IgD-negative memory B cell (primary cell): ENCODE measurements around the gene RNF31. TPM values are rescaled to one million over a fixed set of nuclear protein-coding genes. Genes with fewer than 3 reads are reported as not detected.
"Not testable (repeated sequence)": the region's sequence is repeated elsewhere in the genome, so short reads cannot be mapped to it uniquely, and the experiment has no call there.

Experiments used
- H3K27ac Mint-ChIP-seq, 3 donors: one replicate each; pipeline ENCODE4 v1.8.0; 2020 to 2022; ENCODE audit warnings: mild to moderate bottlenecking in 3 of 3, mixed read lengths in 3 of 3, moderate library complexity in 1 of 3
- H3K27me3 Mint-ChIP-seq: one replicate; pipeline ENCODE4 v1.8.0; 2021; ENCODE audit warnings: mixed read lengths
- H3K36me3 Mint-ChIP-seq: one replicate; pipeline ENCODE4 v1.8.0; 2020; ENCODE audit warnings: mild to moderate bottlenecking, mixed read lengths
- H3K4me1 Mint-ChIP-seq, 3 donors: one replicate each; pipeline ENCODE4 v1.8.0; 2020 to 2022; ENCODE audit warnings: mixed read lengths in 3 of 3, mild to moderate bottlenecking in 1 of 3
- H3K4me3 Mint-ChIP-seq, 4 donors: one replicate each; pipeline ENCODE4 v1.8.0; 2020 to 2022; ENCODE audit warnings: mild to moderate bottlenecking in 4 of 4, mixed read lengths in 4 of 4, moderate library complexity in 3 of 4
- H3K9me3 Mint-ChIP-seq, 3 donors: one replicate each; pipeline ENCODE4 v1.8.0; 2020 to 2021; ENCODE audit warnings: mixed read lengths in 3 of 3, mild to moderate bottlenecking in 1 of 3
- polyA plus RNA-seq: library from polyadenylated mRNA; unstranded; fragments of 300-500 nt; fragmentation: Illumina TruSeq; gene quantifications from one replicate; pipeline ENCODE4 v1.2.3, GENCODE V29; 2021

The RNF31 gene
- polyA plus RNA-seq, 1 donor from 2014 or later = 54.3 TPM

DNA sequence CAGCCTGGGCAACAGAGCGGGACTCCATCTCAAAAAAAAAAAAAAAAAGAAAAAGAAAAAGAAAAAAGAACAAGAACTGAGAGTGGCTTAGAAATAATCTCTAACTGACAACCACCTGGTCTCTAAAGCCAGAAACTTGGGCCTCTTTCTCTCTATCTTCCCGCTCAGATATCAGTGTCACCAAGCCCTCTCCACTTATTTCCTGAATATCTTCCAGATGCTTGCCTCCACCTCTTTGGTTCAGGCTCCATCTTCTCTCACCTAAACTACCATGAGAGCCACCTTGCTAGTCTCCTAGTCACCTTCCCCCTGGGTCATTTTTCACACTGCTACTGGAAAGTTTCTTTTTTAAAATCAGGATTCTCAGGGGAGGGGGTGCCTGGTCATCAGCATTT is 49.8 kb downstream of the RNF31 start:
- Mint-ChIP-seq H3K27me3 (no peaks in the 10 kb centered on the region), H3K36me3 (peaks cover under 1% of the 10 kb centered on the region), H3K4me1 (peaks cover 30 to 31% (median 31%) of the 10 kb centered on the region in 3 donors), H3K4me3 (peak overlapping the region in 3 of 4 donors; percentile 93 to 97 (median 97)), H3K27ac (peak overlapping the region; percentile 94 to 99 (median 99)), H3K9me3 (peaks cover 0 to 1% (median 0%) of the 10 kb centered on the region in 3 donors)

DNA sequence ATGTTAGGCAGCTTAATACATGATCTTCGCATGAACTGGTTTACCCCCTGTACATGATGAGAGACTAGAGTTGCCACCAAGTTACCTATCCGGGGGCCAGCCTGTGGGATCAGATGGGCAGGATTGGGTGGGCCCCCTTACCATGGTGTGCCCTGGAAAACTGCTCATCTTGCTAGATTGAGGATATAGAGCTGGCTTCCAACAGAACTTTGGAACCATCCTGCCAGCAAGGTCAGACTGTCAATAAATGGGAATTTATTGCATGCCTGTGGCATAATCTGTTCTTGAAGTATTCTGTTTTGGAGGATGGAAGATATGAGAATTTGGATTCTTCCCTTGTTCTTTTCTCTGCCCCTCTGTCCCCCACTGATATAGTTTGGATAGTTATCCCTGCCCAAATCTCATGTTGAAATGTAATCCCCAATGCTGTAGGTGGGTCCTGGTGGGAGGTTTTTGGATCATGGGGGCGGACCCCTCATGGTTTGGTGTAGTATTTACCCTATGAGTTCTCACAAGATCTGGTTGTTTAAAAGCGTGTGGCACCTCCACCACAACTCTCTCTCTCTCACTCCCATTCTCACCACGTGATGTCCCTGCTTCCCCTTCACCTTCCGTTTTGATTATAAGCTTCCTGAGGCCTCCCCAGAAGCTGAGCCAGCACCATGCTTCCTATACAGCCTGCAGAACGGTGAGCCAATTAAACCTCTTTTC is 51.7 kb downstream of the RNF31 start:
- Mint-ChIP-seq H3K4me3 (peak overlapping the region in 2 of 4 donors; percentile 20 to 97), H3K27ac (peak overlapping the region; percentile 63 to 84 (median 63)), H3K9me3 (peaks cover 0 to 5% (median 2%) of the 10 kb centered on the region in 3 donors), H3K27me3 (no peaks in the 10 kb centered on the region), H3K4me1 (peaks cover 27 to 30% (median 28%) of the 10 kb centered on the region in 3 donors), H3K36me3 (peaks cover 2% of the 10 kb centered on the region)

DNA sequence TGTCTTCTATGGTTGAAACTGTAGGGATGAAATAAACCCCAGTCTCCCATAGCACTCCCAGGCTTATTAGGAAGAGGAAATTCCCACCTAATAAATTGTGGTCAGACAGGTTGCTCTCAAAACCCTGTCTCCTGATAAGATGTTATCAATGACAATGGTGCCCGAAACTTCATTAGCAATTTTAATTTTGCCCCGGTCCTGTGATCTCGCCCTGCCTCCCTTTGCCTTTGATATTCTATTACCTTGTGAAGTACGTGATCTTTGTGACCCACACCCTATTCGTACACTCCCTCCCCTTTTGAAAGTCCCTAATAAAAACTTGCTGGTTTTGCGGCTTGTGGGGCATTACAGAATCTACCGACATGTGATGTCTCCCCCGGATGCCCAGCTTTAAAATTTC is 55.2 kb downstream of the RNF31 start:
- H3K27me3 Mint-ChIP-seq, H3K9me3 Mint-ChIP-seq, H3K36me3 Mint-ChIP-seq, H3K27ac Mint-ChIP-seq: not testable (repeated sequence)
- peaks cover 14 to 34% (median 26%) of the 10 kb centered on the region in 3 donors for H3K4me1 Mint-ChIP-seq
- peak overlapping the region in 1 of 4 donors; percentile 49 for H3K4me3 Mint-ChIP-seq

DNA sequence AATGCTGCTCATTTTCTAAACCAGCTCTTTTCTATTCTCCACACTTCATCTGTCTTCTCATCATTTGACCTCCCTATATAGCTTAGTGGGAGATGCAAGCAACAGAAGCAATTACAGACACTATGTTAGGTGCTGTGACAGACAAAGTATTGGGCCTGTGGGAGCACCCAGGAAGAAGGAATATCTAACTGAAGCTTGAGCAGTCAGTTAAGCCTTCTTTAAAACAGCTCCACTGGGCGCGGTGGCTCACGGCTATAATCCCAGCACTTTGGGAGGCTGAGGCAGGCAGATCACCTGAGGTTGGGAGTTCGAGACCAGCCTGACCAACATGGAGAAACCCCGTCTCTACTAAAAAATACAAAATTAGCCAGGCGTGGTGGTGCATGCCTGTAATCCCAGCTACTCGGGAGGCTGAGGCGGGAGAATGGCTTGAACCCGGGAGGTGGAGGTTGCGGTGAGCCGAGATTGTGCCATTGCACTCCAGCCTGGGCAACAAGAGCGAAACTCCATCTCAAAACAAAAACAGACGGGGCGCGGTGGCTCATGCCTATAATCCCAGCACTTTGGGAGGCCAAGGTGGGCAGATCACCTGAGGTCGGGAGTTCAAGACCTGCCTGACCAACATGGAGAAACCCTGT is 56.1 kb downstream of the RNF31 start:
- H3K9me3 Mint-ChIP-seq, H3K27ac Mint-ChIP-seq, H3K36me3 Mint-ChIP-seq, H3K27me3 Mint-ChIP-seq: not testable (repeated sequence)
- Mint-ChIP-seq H3K4me1 (peaks cover 13 to 34% (median 26%) of the 10 kb centered on the region in 3 donors), H3K4me3 (peak overlapping the region in 1 of 4 donors; percentile 49)

DNA sequence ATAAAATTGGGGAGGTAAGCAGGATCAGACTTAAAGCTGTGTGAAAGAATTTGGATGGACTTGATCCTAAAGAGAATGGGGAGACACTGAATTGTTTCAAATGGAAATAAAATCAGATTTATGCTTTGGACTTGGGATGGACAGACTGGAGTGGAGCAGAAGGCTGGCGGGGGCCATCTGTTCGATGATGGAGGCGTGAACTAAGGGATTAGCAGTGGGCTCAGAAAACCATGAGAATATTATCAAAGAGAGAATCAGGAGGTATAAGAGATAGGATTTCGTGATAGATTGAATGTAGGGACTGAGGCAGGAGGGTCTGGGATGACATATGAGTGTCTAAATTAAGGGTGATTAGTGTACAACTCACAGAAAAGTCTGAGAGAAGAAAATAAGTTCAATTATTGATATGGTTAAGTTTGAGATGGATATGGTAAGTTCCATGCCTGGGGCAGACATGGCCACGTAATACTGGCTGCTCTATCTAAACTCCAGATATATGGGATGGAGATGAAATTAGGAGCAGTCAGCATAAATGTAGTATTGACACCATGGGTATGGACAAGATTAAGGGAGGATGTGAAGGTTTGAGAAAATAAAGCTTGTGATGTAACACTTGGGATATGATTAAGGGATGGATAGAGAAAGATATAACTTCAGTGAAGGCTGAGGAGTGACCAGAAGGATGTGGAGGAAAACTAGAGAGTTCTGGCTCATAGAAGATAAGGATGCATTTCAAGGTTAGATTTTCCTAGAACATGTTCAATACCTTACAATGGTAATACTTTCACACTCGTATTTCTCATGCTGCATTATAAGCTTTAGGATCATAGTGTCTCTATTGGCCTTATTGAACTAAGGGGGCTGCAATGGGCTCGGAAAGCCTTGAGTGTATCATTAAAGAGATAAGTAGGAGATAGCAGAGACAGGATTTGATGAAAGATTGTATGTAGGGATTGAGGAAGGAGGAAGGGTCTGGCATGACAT is 57.2 kb downstream of the RNF31 start:
- Mint-ChIP-seq H3K27me3 (no peaks in the 10 kb centered on the region), H3K4me3 (peak overlapping the region in 1 of 4 donors; percentile 69), H3K27ac (peak overlapping the region in 1 of 3 donors; percentile 11), H3K4me1 (peaks cover 6 to 25% (median 16%) of the 10 kb centered on the region in 3 donors), H3K36me3 (peaks cover 8% of the 10 kb centered on the region), H3K9me3 (peaks cover 0 to 5% (median 2%) of the 10 kb centered on the region in 3 donors)

DNA sequence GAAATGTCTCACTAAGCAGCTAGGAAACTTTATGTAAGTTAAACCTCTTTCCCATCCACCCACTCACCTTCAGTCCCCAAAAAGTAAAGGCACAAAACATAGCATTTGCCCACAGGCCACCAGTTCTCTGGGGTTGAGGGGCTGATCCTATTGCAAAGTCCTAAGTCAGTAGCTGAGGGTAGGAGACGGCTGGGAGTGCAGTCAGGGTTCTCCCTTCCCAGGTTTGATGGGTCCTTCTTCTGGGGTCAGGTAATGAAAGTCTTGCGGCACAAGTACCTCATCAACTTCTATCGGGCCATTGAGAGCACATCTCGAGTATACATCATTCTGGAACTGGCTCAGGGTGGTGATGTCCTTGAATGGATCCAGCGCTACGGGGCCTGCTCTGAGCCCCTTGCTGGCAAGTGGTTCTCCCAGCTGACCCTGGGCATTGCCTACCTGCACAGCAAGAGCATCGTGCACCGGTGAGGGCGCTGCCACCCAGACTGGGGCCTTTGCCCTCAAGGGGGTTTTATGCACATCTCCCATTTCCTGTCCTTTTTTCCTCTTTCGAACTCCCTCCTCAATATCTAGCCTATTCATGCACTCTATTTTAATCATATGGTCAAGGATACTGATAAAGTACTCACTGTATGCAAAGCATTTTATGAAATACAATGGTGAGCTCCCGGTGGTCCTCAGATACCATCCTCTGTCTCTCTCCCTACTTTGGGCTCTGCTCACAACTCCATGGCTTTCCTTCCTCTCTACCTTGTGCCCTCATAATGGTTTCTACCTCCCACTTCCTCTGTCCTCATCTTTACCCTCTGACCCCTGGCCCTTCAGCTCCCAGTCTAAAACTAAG is 59.2 kb downstream of the RNF31 start:
- Mint-ChIP-seq H3K27me3 (no peaks in the 10 kb centered on the region), H3K4me1 (peaks cover 8 to 26% (median 24%) of the 10 kb centered on the region in 3 donors), H3K36me3 (peaks cover 8% of the 10 kb centered on the region), H3K9me3 (peaks cover 0 to 5% (median 2%) of the 10 kb centered on the region in 3 donors), H3K4me3 (peak overlapping the region in 1 of 4 donors; percentile 35), H3K27ac (peak overlapping the region in 2 of 3 donors; percentile 42 to 60)

DNA sequence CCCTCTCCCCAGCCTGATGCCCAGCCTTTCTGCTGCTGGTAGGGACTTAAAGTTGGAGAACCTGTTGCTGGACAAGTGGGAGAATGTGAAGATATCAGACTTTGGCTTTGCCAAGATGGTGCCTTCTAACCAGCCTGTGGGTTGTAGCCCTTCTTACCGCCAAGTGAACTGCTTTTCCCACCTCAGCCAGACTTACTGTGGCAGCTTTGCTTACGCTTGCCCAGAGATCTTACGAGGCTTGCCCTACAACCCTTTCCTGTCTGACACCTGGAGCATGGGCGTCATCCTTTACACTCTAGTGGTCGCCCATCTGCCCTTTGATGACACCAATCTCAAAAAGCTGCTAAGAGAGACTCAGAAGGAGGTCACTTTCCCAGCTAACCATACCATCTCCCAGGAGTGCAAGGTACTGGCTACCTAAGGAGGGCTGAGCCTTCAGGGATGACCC is 59.8 kb downstream of the RNF31 start:
- H3K27ac Mint-ChIP-seq = peak overlapping the region; percentile 42 to 86 (median 60)
- H3K9me3 Mint-ChIP-seq = peaks cover 0 to 5% (median 0%) of the 10 kb centered on the region in 3 donors
- H3K36me3 Mint-ChIP-seq = peaks cover 7% of the 10 kb centered on the region
- peaks cover 13 to 30% (median 27%) of the 10 kb centered on the region in 3 donors for H3K4me1 Mint-ChIP-seq
- H3K4me3 Mint-ChIP-seq = no peak overlapping the region
- no peaks in the 10 kb centered on the region for H3K27me3 Mint-ChIP-seq

DNA sequence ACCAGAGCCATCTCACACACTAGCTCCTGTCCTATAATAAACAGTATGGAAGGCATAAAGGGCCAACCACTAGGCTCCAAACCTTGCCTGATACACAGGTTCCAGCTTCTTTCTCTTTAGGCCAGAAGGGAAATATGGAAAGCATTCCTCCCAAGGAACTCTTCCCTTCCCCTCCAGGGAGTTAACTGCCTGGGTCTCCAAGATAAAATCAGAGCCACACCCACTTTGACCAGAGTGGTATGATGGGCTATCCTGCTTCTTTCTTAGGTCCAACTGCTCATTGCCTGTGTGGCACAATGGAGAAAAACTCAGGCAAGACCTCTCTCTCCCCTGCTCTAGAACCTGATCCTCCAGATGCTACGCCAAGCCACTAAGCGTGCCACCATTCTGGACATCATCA is 60.3 kb downstream of the RNF31 start:
- Mint-ChIP-seq H3K4me3 (no peak overlapping the region), H3K4me1 (peaks cover 17 to 30% (median 27%) of the 10 kb centered on the region in 3 donors), H3K27me3 (no peaks in the 10 kb centered on the region), H3K27ac (peak overlapping the region in 2 of 3 donors; percentile 42 to 86), H3K36me3 (peaks cover 5% of the 10 kb centered on the region), H3K9me3 (peaks cover 0 to 5% (median 0%) of the 10 kb centered on the region in 3 donors)

Other genes with a start within 250 kb of the RNF31 start
- gene DHRS4, start 193.7 kb upstream of the RNF31 start, polyA plus RNA-seq = 29.8 TPM
- 14.6 TPM for gene DHRS4L2, start 158.6 kb upstream of the RNF31 start, polyA plus RNA-seq
- 0.35 TPM for gene CARMIL3, start 95.5 kb upstream of the RNF31 start, polyA plus RNA-seq
- gene CPNE6, start 75.9 kb upstream of the RNF31 start, polyA plus RNA-seq = not detected
- gene PCK2, start 53.2 kb upstream of the RNF31 start, polyA plus RNA-seq = 50.2 TPM
- gene DCAF11, start 32.7 kb upstream of the RNF31 start, polyA plus RNA-seq = 74.5 TPM
- 2.6 TPM for gene NRL, start 32.5 kb upstream of the RNF31 start, polyA plus RNA-seq
- gene FITM1, start 16.8 kb upstream of the RNF31 start, polyA plus RNA-seq = 1.1 TPM
- gene PSME1, start 11.3 kb upstream of the RNF31 start, polyA plus RNA-seq = 804 TPM
- 18.2 TPM for gene EMC9, start 5.9 kb upstream of the RNF31 start, polyA plus RNA-seq
- 328 TPM for gene PSME2, start 888 bp upstream of the RNF31 start, polyA plus RNA-seq
- gene IRF9, start 13.8 kb downstream of the RNF31 start, polyA plus RNA-seq = 136 TPM
- 12.5 TPM for gene REC8, start 24.6 kb downstream of the RNF31 start, polyA plus RNA-seq
- gene IPO4, start 41.3 kb downstream of the RNF31 start, polyA plus RNA-seq = 15.8 TPM
- gene TM9SF1, start 47.9 kb downstream of the RNF31 start, polyA plus RNA-seq = 25.1 TPM
- 0.84 TPM for gene TSSK4, start 58.2 kb downstream of the RNF31 start, polyA plus RNA-seq
- gene CHMP4A, start 66.0 kb downstream of the RNF31 start, polyA plus RNA-seq = 170 TPM
- gene MDP1, start 68.6 kb downstream of the RNF31 start, polyA plus RNA-seq = 33.5 TPM
- gene NEDD8, start 84.9 kb downstream of the RNF31 start, polyA plus RNA-seq = 273 TPM
- 64.1 TPM for gene GMPR2, start 85.4 kb downstream of the RNF31 start, polyA plus RNA-seq
- 186 TPM for gene TINF2, start 95.1 kb downstream of the RNF31 start, polyA plus RNA-seq
- gene TGM1, start 115.7 kb downstream of the RNF31 start, polyA plus RNA-seq = not detected
- gene RABGGTA, start 124.1 kb downstream of the RNF31 start, polyA plus RNA-seq = 37.9 TPM
- gene DHRS1, start 152.3 kb downstream of the RNF31 start, polyA plus RNA-seq = 27.3 TPM
- gene NOP9, start 152.4 kb downstream of the RNF31 start, polyA plus RNA-seq = 1.6 TPM
- 19.2 TPM for gene CIDEB, start 160.5 kb downstream of the RNF31 start, polyA plus RNA-seq
- 0.97 TPM for gene LTB4R2, start 162.6 kb downstream of the RNF31 start, polyA plus RNA-seq
- 2.5 TPM for gene LTB4R, start 164.0 kb downstream of the RNF31 start, polyA plus RNA-seq
- 0.75 TPM for gene ADCY4, start 187.6 kb downstream of the RNF31 start, polyA plus RNA-seq
- 14.8 TPM for gene RIPK3, start 192.5 kb downstream of the RNF31 start, polyA plus RNA-seq
- gene NFATC4, start 220.7 kb downstream of the RNF31 start, polyA plus RNA-seq = 0.20 TPM